KMS-11 (cell line): Measurements from ENCODE around the gene TMC8.

Experiments used
- H2AFZ ChIP-seq: fragments of 200-600 bp; sonication (generic); 2 replicates; pipeline ENCODE4 v1.6.1; 2016; ENCODE audit warnings: antibody characterized with exemption, mixed run types, low read depth
- H3K27ac ChIP-seq: fragments of 200-600 bp; sonication (generic); 2 replicates; pipeline ENCODE4 v1.6.1; 2016; ENCODE audit warnings: mild to moderate bottlenecking, mixed run types
- H3K27me3 ChIP-seq: fragments of 200-600 bp; sonication (generic); 2 replicates; pipeline ENCODE4 v1.6.1; 2017; ENCODE audit warnings: mild to moderate bottlenecking, low read depth, mixed run types, moderate library complexity; ENCODE audit not compliant: insufficient read depth
- H3K36me3 ChIP-seq: fragments of 200-600 bp; sonication (generic); 2 replicates; pipeline ENCODE4 v1.6.1; 2017; ENCODE audit warnings: mild to moderate bottlenecking, mixed run types; ENCODE audit not compliant: insufficient read depth
- H3K4me1 ChIP-seq: fragments of 200-600 bp; sonication (generic); 2 replicates; pipeline ENCODE4 v1.6.1; 2016; ENCODE audit warnings: mild to moderate bottlenecking, low read depth, mixed run types; ENCODE audit not compliant: poor library complexity, severe bottlenecking
- H3K4me2 ChIP-seq: fragments of 200-600 bp; sonication (generic); 2 replicates; pipeline ENCODE4 v1.7.0; 2016; ENCODE audit warnings: mild to moderate bottlenecking, mixed run types
- H3K4me3 ChIP-seq: fragments of 200-600 bp; sonication (generic); IDR thresholded peaks from 2 replicates; pipeline ENCODE4 v1.6.1; 2017; ENCODE audit warnings: low read depth, low read length, mixed read lengths; ENCODE audit not compliant: insufficient read depth
- H3K79me2 ChIP-seq: fragments of 200-600 bp; sonication (generic); 2 replicates; pipeline ENCODE4 v1.6.1; 2016; ENCODE audit warnings: low read depth, mixed run types; ENCODE audit not compliant: insufficient read depth
- H3K9ac ChIP-seq: fragments of 200-600 bp; sonication (generic); 2 replicates; pipeline ENCODE4 v1.6.1; 2016; ENCODE audit warnings: mild to moderate bottlenecking, mixed run types
- H4K20me1 ChIP-seq: fragments of 200-600 bp; sonication (generic); 2 replicates; pipeline ENCODE4 v1.6.1; 2016; ENCODE audit warnings: mild to moderate bottlenecking, mixed run types; ENCODE audit not compliant: insufficient read depth
- TF ChIP-seq, protein P1 (sequence below): fragments of 200-600 bp; sonication (generic); conservative IDR thresholded peaks from 2 replicates; pipeline ENCODE4 v1.6.1; 2017; ENCODE audit warnings: low read depth, mild to moderate bottlenecking, antibody characterized with exemption, low read length, moderate library complexity, mixed read lengths

TMC8 gene

DNA sequence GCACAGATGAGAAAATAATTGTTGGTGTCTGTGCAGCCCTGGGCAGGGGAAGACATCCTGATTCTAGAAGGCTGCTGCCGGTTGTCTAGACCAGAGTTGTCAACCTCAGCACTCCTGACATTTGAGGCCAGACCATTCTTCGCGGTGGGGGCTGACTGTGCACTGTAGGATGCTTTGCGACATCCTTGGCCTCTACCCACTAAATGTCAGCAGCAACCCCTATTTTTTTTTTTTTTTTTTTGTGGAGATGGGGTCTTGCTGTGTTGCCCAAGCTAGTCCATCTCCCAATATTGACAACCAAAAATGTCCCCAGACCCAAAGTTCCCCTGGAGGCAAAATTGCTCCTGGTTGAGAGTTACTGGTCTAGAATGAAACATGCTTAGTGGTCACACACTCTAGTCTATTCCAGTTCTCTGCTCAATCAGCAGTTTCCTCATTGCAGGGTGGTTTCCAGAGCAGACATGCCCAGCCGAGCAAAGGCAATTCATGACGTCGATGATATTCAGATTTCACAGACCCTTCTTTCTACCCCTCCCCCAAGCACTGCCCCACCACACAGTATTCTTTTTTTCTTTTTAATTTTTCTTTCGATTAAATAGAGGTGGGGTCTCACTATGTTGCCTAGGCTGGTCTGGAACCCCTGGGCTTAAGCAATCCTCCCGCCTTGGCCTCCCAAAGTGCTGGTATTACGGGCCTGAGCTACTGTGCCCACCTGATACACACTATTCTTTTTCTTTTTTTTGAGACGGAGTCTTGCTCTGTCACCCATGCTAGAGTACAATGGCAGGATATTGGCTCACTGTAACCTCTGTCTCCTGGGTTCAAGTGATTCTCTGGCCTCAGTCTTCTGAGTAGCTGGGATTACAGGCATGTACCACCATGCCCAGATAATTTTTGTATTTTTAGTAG is 24.6 kb downstream of the TMC8 start:
- H3K27ac ChIP-seq: peak overlapping the region; percentile 98
- no peaks in the 10 kb centered on the region for H3K79me2 ChIP-seq
- TF ChIP-seq, protein P1, sequence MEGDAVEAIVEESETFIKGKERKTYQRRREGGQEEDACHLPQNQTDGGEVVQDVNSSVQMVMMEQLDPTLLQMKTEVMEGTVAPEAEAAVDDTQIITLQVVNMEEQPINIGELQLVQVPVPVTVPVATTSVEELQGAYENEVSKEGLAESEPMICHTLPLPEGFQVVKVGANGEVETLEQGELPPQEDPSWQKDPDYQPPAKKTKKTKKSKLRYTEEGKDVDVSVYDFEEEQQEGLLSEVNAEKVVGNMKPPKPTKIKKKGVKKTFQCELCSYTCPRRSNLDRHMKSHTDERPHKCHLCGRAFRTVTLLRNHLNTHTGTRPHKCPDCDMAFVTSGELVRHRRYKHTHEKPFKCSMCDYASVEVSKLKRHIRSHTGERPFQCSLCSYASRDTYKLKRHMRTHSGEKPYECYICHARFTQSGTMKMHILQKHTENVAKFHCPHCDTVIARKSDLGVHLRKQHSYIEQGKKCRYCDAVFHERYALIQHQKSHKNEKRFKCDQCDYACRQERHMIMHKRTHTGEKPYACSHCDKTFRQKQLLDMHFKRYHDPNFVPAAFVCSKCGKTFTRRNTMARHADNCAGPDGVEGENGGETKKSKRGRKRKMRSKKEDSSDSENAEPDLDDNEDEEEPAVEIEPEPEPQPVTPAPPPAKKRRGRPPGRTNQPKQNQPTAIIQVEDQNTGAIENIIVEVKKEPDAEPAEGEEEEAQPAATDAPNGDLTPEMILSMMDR: no peak
- peak overlapping the region; percentile 85 for H3K9ac ChIP-seq
- peak overlapping the region; percentile 38; the same call in 1 of the 2 replicates for H2AFZ ChIP-seq
- H3K36me3 ChIP-seq: no peaks in the 10 kb centered on the region
- H4K20me1 ChIP-seq: no peaks in the 10 kb centered on the region
- H3K4me2 ChIP-seq: peak overlapping the region; percentile 92
- H3K4me3 ChIP-seq: no peak overlapping the region
- H3K27me3 ChIP-seq: no peaks in the 10 kb centered on the region
- peaks cover 71% of the 10 kb centered on the region for H3K4me1 ChIP-seq

DNA sequence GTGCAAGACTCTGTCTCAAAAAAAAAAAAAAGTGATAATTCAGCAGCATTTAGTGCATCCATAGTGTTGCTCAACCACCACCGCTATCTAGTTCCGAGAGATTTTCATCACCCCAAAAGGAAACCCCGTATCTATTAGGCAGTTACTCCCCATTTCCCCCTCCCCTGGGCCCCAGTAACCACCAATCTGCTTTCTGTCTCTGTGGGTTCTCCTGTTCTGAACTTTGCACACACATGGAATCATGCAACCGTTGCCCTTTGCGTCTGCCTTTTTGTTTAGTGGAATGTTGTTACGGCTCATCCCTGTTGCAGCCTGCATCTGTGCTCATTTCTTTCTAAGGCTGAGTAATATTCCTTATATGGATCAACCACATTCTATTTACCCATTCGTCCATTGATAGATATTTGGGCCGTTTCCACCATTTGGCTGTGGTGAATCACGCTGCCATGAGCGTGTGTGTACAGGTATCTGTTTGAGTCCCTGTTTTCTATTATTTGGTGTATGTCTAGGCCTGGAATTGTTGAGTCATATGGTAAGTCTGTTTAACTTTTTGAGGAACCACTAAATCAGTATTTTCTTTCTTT is 29.1 kb downstream of the TMC8 start:
- TF ChIP-seq, protein P1: no peak
- no peaks in the 10 kb centered on the region for H3K27me3 ChIP-seq
- H4K20me1 ChIP-seq: no peaks in the 10 kb centered on the region
- H3K4me2 ChIP-seq: no peak overlapping the region
- no peak overlapping the region for H3K4me3 ChIP-seq
- H3K4me1 ChIP-seq: peaks cover 37% of the 10 kb centered on the region
- no peak overlapping the region for H3K9ac ChIP-seq
- H2AFZ ChIP-seq: no peak overlapping the region
- no peak overlapping the region for H3K27ac ChIP-seq
- H3K79me2 ChIP-seq: no peaks in the 10 kb centered on the region
- no peaks in the 10 kb centered on the region for H3K36me3 ChIP-seq

DNA sequence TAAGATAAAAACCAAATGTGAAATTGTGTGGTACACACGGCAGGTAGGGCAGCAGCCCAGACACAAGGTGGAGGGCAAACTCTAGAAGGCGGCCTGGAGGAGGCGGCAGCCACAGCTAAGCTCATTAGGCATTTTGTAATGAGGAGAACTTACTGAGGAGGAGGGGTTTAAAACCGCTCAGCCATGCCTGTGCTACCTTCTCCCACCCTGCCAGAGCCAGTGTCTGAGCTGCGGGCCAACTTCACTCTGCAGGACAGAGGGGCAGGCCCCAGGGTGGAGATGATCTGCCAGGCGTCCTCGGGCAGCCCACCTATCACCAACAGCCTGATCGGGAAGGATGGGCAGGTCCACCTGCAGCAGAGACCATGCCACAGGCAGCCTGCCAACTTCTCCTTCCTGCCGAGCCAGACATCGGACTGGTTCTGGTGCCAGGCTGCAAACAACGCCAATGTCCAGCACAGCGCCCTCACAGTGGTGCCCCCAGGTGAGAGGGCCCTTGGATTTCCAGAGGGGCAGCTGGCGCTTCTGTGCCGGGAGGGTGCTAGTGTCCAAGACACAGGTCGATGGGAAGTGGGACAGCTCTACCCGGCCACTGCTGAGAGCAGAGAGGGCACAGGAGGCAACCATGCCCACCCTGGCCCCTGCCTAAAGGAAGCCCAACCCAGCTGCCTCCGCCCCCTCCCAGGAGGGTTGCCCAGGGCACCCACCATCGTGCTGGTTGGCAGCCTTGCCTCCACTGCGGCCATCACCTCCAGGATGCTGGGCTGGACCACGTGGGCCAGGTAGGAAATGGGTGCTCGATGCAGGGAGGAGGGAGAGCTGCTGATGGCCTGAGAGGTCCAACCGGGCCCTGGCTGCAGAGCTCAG is 33.5 kb downstream of the TMC8 start:
- H3K79me2 ChIP-seq: peaks cover 12% of the 10 kb centered on the region
- peaks cover 28% of the 10 kb centered on the region for H3K4me1 ChIP-seq
- H3K27me3 ChIP-seq: no peaks in the 10 kb centered on the region
- H3K4me2 ChIP-seq: no peak overlapping the region
- TF ChIP-seq, protein P1: no peak
- H3K9ac ChIP-seq: no peak overlapping the region
- no peak overlapping the region for H3K4me3 ChIP-seq
- no peaks in the 10 kb centered on the region for H3K36me3 ChIP-seq
- H3K27ac ChIP-seq: no peak overlapping the region
- H4K20me1 ChIP-seq: no peaks in the 10 kb centered on the region
- no peak overlapping the region for H2AFZ ChIP-seq

DNA sequence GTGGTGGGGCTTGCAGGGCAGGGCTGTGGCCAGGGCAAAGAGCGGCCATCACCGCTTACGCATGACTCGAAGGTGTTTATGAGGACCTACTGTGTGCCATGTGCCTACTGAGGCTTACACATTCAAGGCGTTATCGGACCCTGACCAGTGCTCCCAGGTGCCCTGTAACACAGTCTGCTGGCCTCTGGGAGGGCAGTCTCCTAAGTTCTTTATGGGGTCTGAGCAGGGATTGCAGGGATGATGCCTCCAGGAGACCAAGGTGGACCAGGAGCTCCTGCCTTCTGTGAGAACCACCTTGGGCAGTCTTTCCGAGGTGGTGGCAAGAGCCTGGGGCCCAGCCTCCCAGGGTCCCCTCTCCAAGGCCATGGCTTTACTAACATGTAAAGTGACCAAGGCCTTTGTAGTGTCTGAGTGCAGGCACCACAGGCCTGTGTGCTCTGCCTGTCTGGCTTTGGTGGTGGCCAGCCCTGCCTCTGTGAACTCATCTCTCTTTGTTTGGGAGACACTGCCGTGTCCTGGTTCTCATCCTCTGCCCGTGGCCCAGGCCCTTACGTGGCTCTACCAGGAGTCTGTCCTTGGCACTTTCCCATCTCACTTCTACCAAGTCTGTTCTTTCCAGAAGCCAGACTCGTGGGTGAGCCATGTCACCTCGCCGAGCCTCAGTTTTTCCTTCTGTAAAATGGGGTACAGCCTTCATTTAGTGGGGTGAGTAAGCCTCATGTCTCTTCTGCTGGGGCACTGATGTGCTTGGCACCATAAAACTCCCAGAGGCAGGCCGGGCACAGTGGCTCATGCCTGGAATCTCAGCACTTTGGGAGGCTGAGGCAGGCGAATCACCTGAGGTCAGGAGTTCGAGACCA is 34.4 kb downstream of the TMC8 start:
- Histone ChIP-seq H2AFZ (no peak overlapping the region), H4K20me1 (no peaks in the 10 kb centered on the region), H3K27me3 (no peaks in the 10 kb centered on the region), H3K79me2 (peaks cover 20% of the 10 kb centered on the region), H3K36me3 (no peaks in the 10 kb centered on the region), H3K4me1 (peaks cover 23% of the 10 kb centered on the region), H3K9ac (no peak overlapping the region), H3K4me2 (no peak overlapping the region), H3K27ac (no peak overlapping the region), H3K4me3 (no peak overlapping the region)
- TF ChIP-seq, protein P1: no peak
